ENCODE results near the gene SEMA7A.

SEMA7A gene

GRCh38 chr15:74414603-74415338 is 19.0 kb downstream of the SEMA7A start:
- DNase-seq = no peak

GRCh38 chr15:74414081-74414580 is 19.6 kb downstream of the SEMA7A start:
- no peak for DNase-seq

- DNase-seq = no peak
These were observed 20.2 kb downstream of the SEMA7A start for GRCh38 chr15:74413350-74414080.

- DNase-seq = no peak
These were observed 21.6 kb downstream of the SEMA7A start for GRCh38 chr15:74412159-74412558.

GRCh38 chr15:74411686-74412085 is 22.1 kb downstream of the SEMA7A start:
- no peak for DNase-seq

- DNase-seq = no peak
These were observed 23.3 kb downstream of the SEMA7A start for GRCh38 chr15:74410502-74410901.

- no peak for DNase-seq
These were observed 24.5 kb downstream of the SEMA7A start for GRCh38 chr15:74409225-74409624.

GRCh38 chr15:74408815-74409214 is 24.9 kb downstream of the SEMA7A start:
- no peak for DNase-seq

GRCh38 chr15:74408385-74408784 is 25.4 kb downstream of the SEMA7A start:
- DNase-seq = no peak

- DNase-seq = peak; percentile 20
These were observed 26.6 kb downstream of the SEMA7A start for GRCh38 chr15:74406992-74407705.

GRCh38 chr15:74406517-74406916 is 27.2 kb downstream of the SEMA7A start:
- DNase-seq = no peak

- no peak for DNase-seq
These were observed 27.9 kb downstream of the SEMA7A start for GRCh38 chr15:74405823-74406222.

GRCh38 chr15:74403991-74404563 is 29.7 kb downstream of the SEMA7A start:
- DNase-seq = no peak

GRCh38 chr15:74403588-74403919 is 30.2 kb downstream of the SEMA7A start:
- no peak for DNase-seq

GRCh38 chr15:74402873-74403587 is 30.7 kb downstream of the SEMA7A start:
- DNase-seq = no peak

GRCh38 chr15:74402337-74402841 is 31.4 kb downstream of the SEMA7A start:
- DNase-seq = no peak

- no peak for DNase-seq
These were observed 32.6 kb downstream of the SEMA7A start for GRCh38 chr15:74400915-74401757.

GRCh38 chr15:74400313-74400860 is 33.4 kb downstream of the SEMA7A start:
- no peak for DNase-seq

GRCh38 chr15:74399511-74400312 is 34.0 kb downstream of the SEMA7A start:
- DNase-seq = no peak

- no peak for DNase-seq
These were observed 34.7 kb downstream of the SEMA7A start for GRCh38 chr15:74399100-74399499.

Data from NCI-H82 (cell line).